A549 (cell line): ENCODE results near the gene GRAMD2B. TPM values are rescaled to one million over a fixed set of nuclear protein-coding genes. Genes with fewer than 3 reads are reported as not detected.
A peak's percentile ranks its signal among the peaks of the same experiment; 100 is the strongest.

ENCODE experiments used
- ATAC-seq, 2 experiments: fragments of 200-7000 bp in 1 of 2; fragments of >200 bp in 1 of 2; cut with Nextera tagmentation in 1 of 2; cut with Tn5 transposase in 1 of 2; 3 replicates each; pipeline versions ENCODE4 v1.8.0 to v1.9.1; 2018 to 2020; ENCODE audit warnings: mild to moderate bottlenecking in 1 of 2, moderate library complexity in 1 of 2
- CTCF ChIA-PET: fragments of 300-600 bp; sonication (Branson Sonifier 250); formaldehyde crosslinking; extraction: SDS; loops from one replicate; lab custom pipeline; 2021; ENCODE audit warnings: antibody characterized with exemption, inconsistent platforms; lab: Yijun Ruan, JAX
- POLR2A ChIA-PET: fragments of 350-600 bp; formaldehyde crosslinking; extraction: SDS; loops from one replicate; lab custom pipeline; 2021; ENCODE audit warnings: antibody characterized with exemption, inconsistent platforms; lab: Yijun Ruan, JAX
- DNase-seq, 2 experiments: peaks; one replicate each; pipeline versions ENCODE4 v3.0.0 to v3.0.0-alpha.2; 2011 to 2016; ENCODE audit warnings: low read depth in 1 of 2, low spot score in 1 of 2
- FAIRE-seq: peaks from 2 replicates; lab custom pipeline; 2011; peaks lifted over from hg19 to GRCh38; lab: Jason Lieb, UNC
- H3K27ac ChIP-seq, 2 experiments: fragments of >200 bp; sonication (Bioruptor Twin); formaldehyde crosslinking; 3 replicates each; pipeline ENCODE4 v1.5.1; 2016 to 2017
- H3K4me1 ChIP-seq: fragments of >200 bp; sonication (Bioruptor Twin); formaldehyde crosslinking; 3 replicates; pipeline ENCODE4 v1.6.1; 2016
- H3K4me2 ChIP-seq: fragments of >200 bp; sonication (Bioruptor Twin); formaldehyde crosslinking; 3 replicates; pipeline ENCODE4 v1.6.1; 2016
- H3K4me3 ChIP-seq: fragments of >200 bp; sonication (Bioruptor Twin); formaldehyde crosslinking; 3 replicates; pipeline ENCODE4 v1.5.1; 2016
- H3K9me3 ChIP-seq: fragments of >200 bp; sonication (Bioruptor Twin); formaldehyde crosslinking; 3 replicates; pipeline ENCODE4 v1.6.1; 2016
- BHLHE40 ChIP-seq: IDR thresholded peaks from 2 replicates; pipeline ENCODE4 v1.6.1; 2012; ENCODE audit warnings: low read depth, low read length, inconsistent platforms
- EP300 ChIP-seq, 2 experiments: fragments of >200 bp; sonication (Bioruptor Twin); formaldehyde crosslinking; IDR thresholded peaks; 2 replicates in 1 of 2; 3 replicates in 1 of 2; pipeline ENCODE4 v1.6.1; 2016 to 2017
- FOSL2 ChIP-seq, 2 experiments: fragments of 450-650 bp in 1 of 2; fragments of >200 bp in 1 of 2; sonication (Bioruptor Twin) in 1 of 2; formaldehyde crosslinking; IDR thresholded peaks; 2 replicates each; pipeline versions ENCODE4 v1.5.0 to v1.6.1; 2016 to 2020; ENCODE audit warnings: mild to moderate bottlenecking in 1 of 2, moderate library complexity in 1 of 2
- GATA3 ChIP-seq: IDR thresholded peaks from 2 replicates; pipeline ENCODE4 v1.6.1; 2012; ENCODE audit warnings: borderline replicate concordance
- HDAC2 ChIP-seq: fragments of 200-600 bp; sonication (generic); IDR thresholded peaks from 2 replicates; pipeline ENCODE4 v1.6.1; 2016
- HOXA7 ChIP-seq: fragments of 250-450 bp; sonication (Bioruptor Pico); IDR thresholded peaks from 2 replicates; pipeline ENCODE4 v1.5.0; 2020; ENCODE audit warnings: mild to moderate bottlenecking, moderate library complexity
- HOXB13 ChIP-seq: fragments of 250-450 bp; sonication (Bioruptor Pico); IDR thresholded peaks from 2 replicates; pipeline ENCODE4 v1.5.0; 2020; ENCODE audit warnings: low read depth, mild to moderate bottlenecking, moderate library complexity
- JUNB ChIP-seq: fragments of >200 bp; sonication (Bioruptor Twin); formaldehyde crosslinking; IDR thresholded peaks from 2 replicates; pipeline ENCODE4 v1.6.1; 2016
- MYC ChIP-seq: IDR thresholded peaks from 2 replicates; pipeline ENCODE4 v1.6.1; 2012; ENCODE audit warnings: mild to moderate bottlenecking, inconsistent platforms, low read length, improper control_type of control experiment, borderline replicate concordance
- PHF8 ChIP-seq: fragments of 200-600 bp; sonication (generic); IDR thresholded peaks from 2 replicates; pipeline ENCODE4 v1.6.1; 2016; ENCODE audit warnings: low read depth, mild to moderate bottlenecking, antibody characterized with exemption, moderate library complexity, borderline replicate concordance
- POLR2A ChIP-seq: IDR thresholded peaks from 2 replicates; pipeline ENCODE4 v1.6.1; 2012; ENCODE audit warnings: mild to moderate bottlenecking, low read length
- POLR2AphosphoS2 ChIP-seq: conservative IDR thresholded peaks from 2 replicates; pipeline ENCODE4 v1.6.1; 2012; ENCODE audit warnings: low read length, improper control_type of control experiment, inconsistent platforms
- RAD21 ChIP-seq, 2 experiments: fragments of >200 bp in 1 of 2; sonication (Bioruptor Twin) in 1 of 2; formaldehyde crosslinking in 1 of 2; IDR thresholded peaks in 1 of 2; conservative IDR thresholded peaks in 1 of 2; 2 replicates in 1 of 2; 3 replicates in 1 of 2; pipeline ENCODE4 v1.6.1; 2012 to 2018; ENCODE audit warnings: inconsistent platforms in 1 of 2
- RCOR1 ChIP-seq: fragments of 150-350 bp; IDR thresholded peaks from 2 replicates; pipeline ENCODE4 v1.6.1; 2014; ENCODE audit warnings: antibody characterized with exemption, low read length, low read depth
- SMC3 ChIP-seq: fragments of >200 bp; sonication (Bioruptor Twin); formaldehyde crosslinking; IDR thresholded peaks from 3 replicates; pipeline ENCODE4 v1.6.1; 2018; ENCODE audit warnings: inconsistent platforms
- SREBF2 ChIP-seq: fragments of 450-650 bp; IDR thresholded peaks from 2 replicates; pipeline ENCODE4 v1.6.1; 2014; ENCODE audit warnings: mild to moderate bottlenecking, moderate library complexity
- ZC3H11A ChIP-seq: fragments of 450-650 bp; IDR thresholded peaks from 2 replicates; pipeline ENCODE4 v1.6.1; 2014; ENCODE audit warnings: antibody characterized with exemption, mild to moderate bottlenecking
- ZSCAN20 ChIP-seq: fragments of 250-450 bp; sonication (Bioruptor Pico); IDR thresholded peaks from 2 replicates; pipeline ENCODE4 v1.8.0; 2022; ENCODE audit warnings: mild to moderate bottlenecking, moderate library complexity
- WGBS: methylation state at CpG from one replicate; pipeline ENCODE4 v1.1.6; 2017; ENCODE audit errors: missing lambda C conversion rate; 5-methylcytosine and 5-hydroxymethylcytosine counted together
- polyA plus RNA-seq, 4 experiments: library from polyadenylated mRNA; depleted of rRNA in 3 of 4; stranded (reverse); fragments of >200 nt; fragmentation: RNase III in 1 of 4; extraction: RNeasy Plus Mini Kit Qiagen cat#74134 plus additional on column Dnase treatment in 1 of 4; gene quantifications; 2 replicates in 3 of 4; 3 replicates in 1 of 4; pipeline ENCODE4 v1.2.3, GENCODE V29; 2011 to 2017
- TF ChIP-seq, protein P1 (sequence below): fragments of 250-450 bp; sonication (Bioruptor Pico); IDR thresholded peaks from 2 replicates; pipeline ENCODE4 v1.5.0; 2020; ENCODE audit warnings: low read depth, mild to moderate bottlenecking, moderate library complexity
- TF ChIP-seq, protein P2 (sequence below): fragments of 450-650 bp; IDR thresholded peaks from 2 replicates; pipeline ENCODE4 v1.6.1; 2014; ENCODE audit warnings: antibody characterized with exemption
- TF ChIP-seq, protein P3 (sequence below): fragments of 250-450 bp; sonication (Bioruptor Pico); IDR thresholded peaks from 2 replicates; pipeline ENCODE4 v1.5.0; 2021; ENCODE audit warnings: mild to moderate bottlenecking, moderate library complexity, borderline replicate concordance
- TF ChIP-seq, protein P4 (sequence below): IDR thresholded peaks from 2 replicates; pipeline ENCODE4 v1.6.1; 2012
- TF ChIP-seq, protein P5 (sequence below): fragments of >200 bp; sonication (Bioruptor Twin); formaldehyde crosslinking; IDR thresholded peaks from 3 replicates; pipeline ENCODE4 v1.6.1; 2016

Gene GRAMD2B
- polyA plus RNA-seq, 2 of the 4 experiments (the other 2 are of a cell fraction): 1.0 to 1.2 TPM

DNA sequence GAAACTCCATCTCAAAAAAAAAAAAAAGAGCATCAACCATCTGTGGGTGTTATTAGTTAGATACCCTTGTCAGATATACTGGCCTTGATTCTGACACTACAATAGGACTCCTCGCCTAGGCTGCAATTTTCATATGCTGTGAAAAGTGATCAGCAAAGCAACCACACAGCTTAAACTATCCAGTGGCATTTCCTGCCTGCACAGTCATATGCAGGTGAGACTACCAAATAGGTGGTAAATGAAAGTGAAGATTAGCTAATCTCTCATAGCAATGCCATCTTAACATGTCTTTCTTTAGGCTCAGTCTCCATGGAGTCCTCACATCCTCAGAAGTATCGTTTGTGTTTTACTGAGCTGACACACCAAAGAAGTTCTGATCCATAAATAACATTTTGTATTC, 40.8 kb downstream of the GRAMD2B start:
- Histone ChIP-seq H3K4me1 (no peaks in the 10 kb centered on the region), H3K4me2 (no peak overlapping the region), H3K9me3 (no peaks in the 10 kb centered on the region)
- no peak for FAIRE-seq
- DNase-seq: no peak
- no peak for ATAC-seq
- POLR2A ChIA-PET: no interaction called here
- TF ChIP-seq, protein P1, sequence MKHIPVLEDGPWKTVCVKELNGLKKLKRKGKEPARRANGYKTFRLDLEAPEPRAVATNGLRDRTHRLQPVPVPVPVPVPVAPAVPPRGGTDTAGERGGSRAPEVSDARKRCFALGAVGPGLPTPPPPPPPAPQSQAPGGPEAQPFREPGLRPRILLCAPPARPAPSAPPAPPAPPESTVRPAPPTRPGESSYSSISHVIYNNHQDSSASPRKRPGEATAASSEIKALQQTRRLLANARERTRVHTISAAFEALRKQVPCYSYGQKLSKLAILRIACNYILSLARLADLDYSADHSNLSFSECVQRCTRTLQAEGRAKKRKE (CRISPR knock-in tag): no peak
- TF ChIP-seq FOSL2 (IDR thresholded peaks at IDR 0.05) (no peak), FOSL2 (CRISPR knock-in tag; IDR thresholded peaks at IDR 0.05) (no peak), POLR2A (no peak), ZSCAN20 (CRISPR knock-in tag) (no peak), HDAC2 (no peak), SMC3 (no peak)
- TF ChIP-seq, protein P2, sequence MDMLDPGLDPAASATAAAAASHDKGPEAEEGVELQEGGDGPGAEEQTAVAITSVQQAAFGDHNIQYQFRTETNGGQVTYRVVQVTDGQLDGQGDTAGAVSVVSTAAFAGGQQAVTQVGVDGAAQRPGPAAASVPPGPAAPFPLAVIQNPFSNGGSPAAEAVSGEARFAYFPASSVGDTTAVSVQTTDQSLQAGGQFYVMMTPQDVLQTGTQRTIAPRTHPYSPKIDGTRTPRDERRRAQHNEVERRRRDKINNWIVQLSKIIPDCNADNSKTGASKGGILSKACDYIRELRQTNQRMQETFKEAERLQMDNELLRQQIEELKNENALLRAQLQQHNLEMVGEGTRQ: no peak
- TF ChIP-seq, protein P3, sequence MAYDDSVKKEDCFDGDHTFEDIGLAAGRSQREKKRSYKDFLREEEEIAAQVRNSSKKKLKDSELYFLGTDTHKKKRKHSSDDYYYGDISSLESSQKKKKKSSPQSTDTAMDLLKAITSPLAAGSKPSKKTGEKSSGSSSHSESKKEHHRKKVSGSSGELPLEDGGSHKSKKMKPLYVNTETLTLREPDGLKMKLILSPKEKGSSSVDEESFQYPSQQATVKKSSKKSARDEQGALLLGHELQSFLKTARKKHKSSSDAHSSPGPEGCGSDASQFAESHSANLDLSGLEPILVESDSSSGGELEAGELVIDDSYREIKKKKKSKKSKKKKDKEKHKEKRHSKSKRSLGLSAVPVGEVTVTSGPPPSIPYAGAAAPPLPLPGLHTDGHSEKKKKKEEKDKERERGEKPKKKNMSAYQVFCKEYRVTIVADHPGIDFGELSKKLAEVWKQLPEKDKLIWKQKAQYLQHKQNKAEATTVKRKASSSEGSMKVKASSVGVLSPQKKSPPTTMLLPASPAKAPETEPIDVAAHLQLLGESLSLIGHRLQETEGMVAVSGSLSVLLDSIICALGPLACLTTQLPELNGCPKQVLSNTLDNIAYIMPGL (CRISPR knock-in tag): no peak
- TF ChIP-seq, all 56 proteins: peak for 0
- CTCF ChIA-PET: interaction anchor here (0.5 kb wide), 1 partner anchor 95 kb away, joined by 4 read pairs; no protein-coding TSS in a partner anchor
- Histone ChIP-seq H3K27ac (no peak overlapping the region), H3K4me3 (no peak overlapping the region)
- 50% methylated on average over 2 of the region's 2 CpGs for WGBS

DNA sequence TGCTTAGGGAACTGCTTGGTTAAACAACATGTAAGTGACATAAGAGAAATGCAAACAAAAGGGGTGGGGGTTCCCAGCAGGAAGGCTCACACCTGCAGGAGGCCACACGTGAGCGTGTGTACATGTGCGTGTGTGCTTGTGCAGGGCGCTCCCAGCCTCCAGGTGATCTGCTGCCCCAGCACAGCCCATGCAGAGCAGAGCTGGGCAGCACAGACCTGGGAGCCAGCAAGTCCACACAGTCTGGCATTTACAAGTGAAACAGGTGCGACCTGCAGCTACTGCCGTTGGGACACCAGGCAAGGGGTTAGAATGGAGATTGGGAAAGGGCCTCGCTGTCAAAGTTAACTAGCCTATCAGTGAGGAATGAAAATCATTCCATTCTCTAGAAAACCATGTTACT, 41.8 kb downstream of the GRAMD2B start:
- no peak for TF ChIP-seq EP300 (IDR thresholded peaks at IDR 0.05)
- TF ChIP-seq, protein P4, sequence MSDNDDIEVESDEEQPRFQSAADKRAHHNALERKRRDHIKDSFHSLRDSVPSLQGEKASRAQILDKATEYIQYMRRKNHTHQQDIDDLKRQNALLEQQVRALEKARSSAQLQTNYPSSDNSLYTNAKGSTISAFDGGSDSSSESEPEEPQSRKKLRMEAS: no peak
- TF ChIP-seq POLR2AphosphoS2: no peak
- TF ChIP-seq HOXB13: no peak
- no peak for TF ChIP-seq BHLHE40
- TF ChIP-seq HOXA7: no peak
- TF ChIP-seq POLR2A: no peak
- TF ChIP-seq, protein P5, sequence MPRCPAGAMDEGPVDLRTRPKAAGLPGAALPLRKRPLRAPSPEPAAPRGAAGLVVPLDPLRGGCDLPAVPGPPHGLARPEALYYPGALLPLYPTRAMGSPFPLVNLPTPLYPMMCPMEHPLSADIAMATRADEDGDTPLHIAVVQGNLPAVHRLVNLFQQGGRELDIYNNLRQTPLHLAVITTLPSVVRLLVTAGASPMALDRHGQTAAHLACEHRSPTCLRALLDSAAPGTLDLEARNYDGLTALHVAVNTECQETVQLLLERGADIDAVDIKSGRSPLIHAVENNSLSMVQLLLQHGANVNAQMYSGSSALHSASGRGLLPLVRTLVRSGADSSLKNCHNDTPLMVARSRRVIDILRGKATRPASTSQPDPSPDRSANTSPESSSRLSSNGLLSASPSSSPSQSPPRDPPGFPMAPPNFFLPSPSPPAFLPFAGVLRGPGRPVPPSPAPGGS: no peak
- no peak for TF ChIP-seq SREBF2
- no peak for TF ChIP-seq RAD21 (conservative IDR thresholded peaks at IDR 0.05 in 1 of 2, IDR thresholded peaks at IDR 0.05 in 1 of 2)
- TF ChIP-seq MYC: no peak
- no peak for TF ChIP-seq ZC3H11A
- no peak for TF ChIP-seq HDAC2
- no peak for TF ChIP-seq PHF8
- TF ChIP-seq JUNB: no peak
- TF ChIP-seq GATA3: no peak
- TF ChIP-seq RCOR1: no peak
- no peak for TF ChIP-seq FOSL2 (IDR thresholded peaks at IDR 0.05)
- TF ChIP-seq FOSL2 (CRISPR knock-in tag; IDR thresholded peaks at IDR 0.05): no peak
- DNase-seq (no peak), FAIRE-seq (no peak), ATAC-seq (peak in 1 of 2 experiments; percentile 24; a peak in 1 of 6 replicates)
- Histone ChIP-seq H3K27ac (no peak overlapping the region), H3K4me3 (no peak overlapping the region), H3K9me3 (no peaks in the 10 kb centered on the region), H3K4me2 (no peak overlapping the region), H3K4me1 (no peaks in the 10 kb centered on the region)
- 59% methylated on average over 7 of the region's 7 CpGs for WGBS
- CTCF ChIA-PET: no interaction called here
- POLR2A ChIA-PET: no interaction called here
